HepG2 (cell line): Measurements from ENCODE around the gene CACNA1G. TPM values are rescaled to one million over a fixed set of nuclear protein-coding genes. Genes with fewer than 3 reads are reported as not detected.

Source experiments
- AHR ChIP-seq: IDR thresholded peaks from 2 replicates; pipeline ENCODE4 v1.6.1; 2018; ENCODE audit warnings: missing genetic modification reagents, missing compliant biosample characterization
- FOXA3 ChIP-seq: IDR thresholded peaks from 2 replicates; pipeline ENCODE4 v1.6.1; 2016; ENCODE audit warnings: missing genetic modification reagents, missing compliant biosample characterization
- FOXC1 ChIP-seq: sonication (generic); formaldehyde crosslinking; IDR thresholded peaks from 2 replicates; pipeline ENCODE4 v1.8.0; 2022; ENCODE audit warnings: mild to moderate bottlenecking, missing genetic modification reagents, borderline replicate concordance
- GPN1 ChIP-seq: sonication (generic); formaldehyde crosslinking; IDR thresholded peaks from 2 replicates; pipeline ENCODE4 v1.5.1; 2020; ENCODE audit warnings: missing genetic modification reagents, borderline replicate concordance
- MEF2D ChIP-seq: sonication (generic); formaldehyde crosslinking; IDR thresholded peaks from 2 replicates; pipeline ENCODE4 v1.5.1; 2020; ENCODE audit warnings: mild to moderate bottlenecking, missing genetic modification reagents
- MTA1 ChIP-seq: sonication (generic); formaldehyde crosslinking; IDR thresholded peaks from 2 replicates; pipeline ENCODE4 v1.4.0; 2020; ENCODE audit warnings: missing genetic modification reagents, mild to moderate bottlenecking, borderline replicate concordance
- MTF1 ChIP-seq: sonication (generic); formaldehyde crosslinking; IDR thresholded peaks from 2 replicates; pipeline ENCODE4 v1.5.0; 2020; ENCODE audit warnings: missing genetic modification reagents
- NCOA1 ChIP-seq: sonication (generic); formaldehyde crosslinking; IDR thresholded peaks from 2 replicates; pipeline ENCODE4 v1.9.0; 2021; ENCODE audit warnings: missing genetic modification reagents
- ONECUT2 ChIP-seq: sonication (generic); formaldehyde crosslinking; IDR thresholded peaks from 2 replicates; pipeline ENCODE4 v1.4.0; 2020; ENCODE audit warnings: missing genetic modification reagents
- RNF2 ChIP-seq: fragments of 450-650 bp; conservative IDR thresholded peaks from 2 replicates; pipeline ENCODE4 v1.6.1; 2016; ENCODE audit warnings: low read depth
- SNAI1 ChIP-seq: sonication (generic); formaldehyde crosslinking; IDR thresholded peaks from 2 replicates; pipeline ENCODE4 v1.5.0; 2020; ENCODE audit warnings: mild to moderate bottlenecking, missing genetic modification reagents, borderline replicate concordance
- ZBTB8A ChIP-seq: sonication (generic); formaldehyde crosslinking; IDR thresholded peaks from 2 replicates; pipeline ENCODE4 v1.4.0; 2020; ENCODE audit warnings: mild to moderate bottlenecking, low read depth, missing genetic modification reagents, borderline replicate concordance
- ZFYVE20 ChIP-seq: sonication (generic); formaldehyde crosslinking; IDR thresholded peaks from 2 replicates; pipeline ENCODE4 v1.8.0; 2023; ENCODE audit warnings: low read depth, mild to moderate bottlenecking, moderate library complexity, missing genetic modification reagents, borderline replicate concordance
- ZNF138 ChIP-seq: sonication (generic); formaldehyde crosslinking; IDR thresholded peaks from 2 replicates; pipeline ENCODE4 v1.5.0; 2020; ENCODE audit warnings: mild to moderate bottlenecking, low read depth, missing genetic modification reagents
- ZNF3 ChIP-seq: IDR thresholded peaks from 2 replicates; pipeline ENCODE4 v1.7.0; 2017; ENCODE audit warnings: inconsistent platforms
- ZNF468 ChIP-seq: sonication (generic); formaldehyde crosslinking; IDR thresholded peaks from 2 replicates; pipeline ENCODE4 v1.8.0; 2022; ENCODE audit warnings: mild to moderate bottlenecking, moderate library complexity, missing genetic modification reagents
- ZNF605 ChIP-seq: sonication (generic); formaldehyde crosslinking; IDR thresholded peaks from 2 replicates; pipeline ENCODE4 v1.8.0; 2022; ENCODE audit warnings: mild to moderate bottlenecking, missing genetic modification reagents
- ZNF614 ChIP-seq: IDR thresholded peaks from 2 replicates; pipeline ENCODE4 v1.6.1; 2018; ENCODE audit warnings: missing biosample characterization, missing genetic modification reagents, inconsistent platforms, borderline replicate concordance
- ZSCAN29 ChIP-seq: sonication (generic); formaldehyde crosslinking; conservative IDR thresholded peaks from 2 replicates; pipeline ENCODE4 v1.4.0; 2020; ENCODE audit warnings: mild to moderate bottlenecking, missing genetic modification reagents
- polyA plus RNA-seq, 8 experiments: library from polyadenylated mRNA; depleted of rRNA in 3 of 8; stranded (reverse) in 7 of 8; unstranded in 1 of 8; fragments of >200 nt; fragmentation: Illumina TruSeq in 4 of 8; extraction: Trizol in 4 of 8; gene quantifications; 2 replicates each; pipeline versions ENCODE4 v1.2.1 to v1.2.3, GENCODE V29; 2011 to 2016; ENCODE audit warnings: low read depth in 4 of 8, missing spikeins in 1 of 8, mixed read lengths in 1 of 8; ENCODE audit not compliant: insufficient read depth in 1 of 8
- total RNA-seq, 5 experiments: library from RNA; depleted of rRNA; stranded (reverse); fragments of >200 nt; fragmentation: Illumina TruSeq; extraction: Trizol; gene quantifications; 2 replicates each; pipeline ENCODE4 v1.2.3, GENCODE V29; 2016; ENCODE audit warnings: low read depth in 1 of 5
- TF ChIP-seq, protein P1 (sequence below), 2 experiments: sonication (generic) in 1 of 2; formaldehyde crosslinking in 1 of 2; IDR thresholded peaks; 2 replicates each; pipeline versions ENCODE4 v1.5.1 to v1.6.1; 2011 to 2020; ENCODE audit warnings: borderline replicate concordance in 1 of 2, low read depth in 1 of 2, low read length in 1 of 2, mild to moderate bottlenecking in 1 of 2, missing genetic modification reagents in 1 of 2, moderate library complexity in 1 of 2
- TF ChIP-seq, protein P2 (sequence below): sonication (generic); formaldehyde crosslinking; IDR thresholded peaks from 2 replicates; pipeline ENCODE4 v1.5.0; 2020; ENCODE audit warnings: mild to moderate bottlenecking, missing genetic modification reagents
- TF ChIP-seq, protein P3 (sequence below): sonication (generic); formaldehyde crosslinking; IDR thresholded peaks from 2 replicates; pipeline ENCODE4 v1.9.0; 2021; ENCODE audit warnings: missing genetic modification reagents, borderline replicate concordance

The CACNA1G gene
- total and polyA plus RNA-seq, 2 of the 13 experiments (the other 11 are each of a cell fraction or from before 2014, with no cell fraction given) = 0.02 TPM; not detected in 1

DNA sequence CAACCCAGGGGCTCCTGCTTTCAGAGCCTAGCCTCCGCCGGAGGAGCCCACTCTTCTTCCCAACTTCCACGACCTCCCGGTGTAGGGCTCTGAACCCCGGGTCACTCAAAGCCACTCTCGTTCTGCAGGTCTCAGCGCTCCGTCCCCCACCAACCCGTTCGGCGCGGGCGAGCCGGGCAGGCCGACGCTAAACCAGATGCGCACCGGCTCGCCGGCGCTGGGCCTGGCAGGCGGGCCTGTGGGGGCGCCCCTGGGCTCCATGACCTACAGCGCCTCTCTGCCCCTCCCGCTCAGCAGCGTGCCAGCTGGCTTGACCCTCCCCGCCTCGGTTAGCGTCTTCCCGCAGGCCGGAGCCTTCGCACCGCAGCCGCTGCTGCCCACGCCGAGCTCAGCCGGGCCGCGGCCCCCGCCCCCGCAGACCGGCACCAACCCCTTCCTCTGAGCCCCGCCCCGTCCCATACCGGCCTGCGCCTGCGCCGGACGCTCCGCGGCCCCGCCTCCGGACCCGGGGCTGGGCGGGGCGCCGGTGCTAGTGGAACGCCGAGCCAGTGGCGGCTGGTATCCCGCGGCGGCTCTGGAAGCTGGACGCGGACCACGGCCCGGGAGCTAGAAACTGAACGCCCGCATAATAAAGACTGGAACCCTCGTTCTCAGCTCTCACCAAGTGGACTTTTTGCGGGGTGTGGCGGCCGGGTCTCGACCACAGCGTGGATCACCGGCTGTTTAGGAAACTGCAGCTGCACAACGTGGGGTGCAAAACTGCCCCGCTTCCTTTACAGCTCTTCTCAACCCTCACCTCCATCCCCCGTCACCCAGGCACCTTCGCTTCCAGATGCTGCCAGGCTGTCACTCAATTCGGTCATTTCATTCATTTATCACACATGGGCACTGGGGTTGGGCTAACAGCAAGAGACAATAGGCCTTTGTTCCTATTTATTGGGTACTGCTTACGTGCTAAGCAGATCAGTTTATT, 18.5 kb upstream of the CACNA1G start (continued):
- no peak; the same call in 1 of the 2 replicates for TF ChIP-seq GPN1
- TF ChIP-seq MTA1 (CRISPR knock-in tag) = peak; percentile 67; the same call in 1 of the 2 replicates
- TF ChIP-seq FOXA3 (CRISPR knock-in tag) = no peak; the same call in 1 of the 2 replicates
- TF ChIP-seq, protein P1, sequence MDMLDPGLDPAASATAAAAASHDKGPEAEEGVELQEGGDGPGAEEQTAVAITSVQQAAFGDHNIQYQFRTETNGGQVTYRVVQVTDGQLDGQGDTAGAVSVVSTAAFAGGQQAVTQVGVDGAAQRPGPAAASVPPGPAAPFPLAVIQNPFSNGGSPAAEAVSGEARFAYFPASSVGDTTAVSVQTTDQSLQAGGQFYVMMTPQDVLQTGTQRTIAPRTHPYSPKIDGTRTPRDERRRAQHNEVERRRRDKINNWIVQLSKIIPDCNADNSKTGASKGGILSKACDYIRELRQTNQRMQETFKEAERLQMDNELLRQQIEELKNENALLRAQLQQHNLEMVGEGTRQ (IDR thresholded peaks at IDR 0.05; ENCODE audit: low read depth, low read length) = no peak
- TF ChIP-seq, protein P1 (CRISPR knock-in tag; IDR thresholded peaks at IDR 0.05; ENCODE audit: borderline replicate concordance) = no peak
- TF ChIP-seq SNAI1 (CRISPR knock-in tag) = no peak
- TF ChIP-seq FOXC1 (CRISPR knock-in tag) = no peak
- TF ChIP-seq, protein P2, sequence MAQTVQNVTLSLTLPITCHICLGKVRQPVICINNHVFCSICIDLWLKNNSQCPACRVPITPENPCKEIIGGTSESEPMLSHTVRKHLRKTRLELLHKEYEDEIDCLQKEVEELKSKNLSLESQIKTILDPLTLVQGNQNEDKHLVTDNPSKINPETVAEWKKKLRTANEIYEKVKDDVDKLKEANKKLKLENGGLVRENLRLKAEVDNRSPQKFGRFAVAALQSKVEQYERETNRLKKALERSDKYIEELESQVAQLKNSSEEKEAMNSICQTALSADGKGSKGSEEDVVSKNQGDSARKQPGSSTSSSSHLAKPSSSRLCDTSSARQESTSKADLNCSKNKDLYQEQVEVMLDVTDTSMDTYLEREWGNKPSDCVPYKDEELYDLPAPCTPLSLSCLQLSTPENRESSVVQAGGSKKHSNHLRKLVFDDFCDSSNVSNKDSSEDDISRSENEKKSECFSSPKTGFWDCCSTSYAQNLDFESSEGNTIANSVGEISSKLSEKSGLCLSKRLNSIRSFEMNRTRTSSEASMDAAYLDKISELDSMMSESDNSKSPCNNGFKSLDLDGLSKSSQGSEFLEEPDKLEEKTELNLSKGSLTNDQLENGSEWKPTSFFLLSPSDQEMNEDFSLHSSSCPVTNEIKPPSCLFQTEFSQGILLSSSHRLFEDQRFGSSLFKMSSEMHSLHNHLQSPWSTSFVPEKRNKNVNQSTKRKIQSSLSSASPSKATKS (CRISPR knock-in tag) = no peak
- no peak for TF ChIP-seq MTF1
- TF ChIP-seq ZNF605 (CRISPR knock-in tag) = peak; percentile 69; the same call in 1 of the 2 replicates
- TF ChIP-seq ZNF3 (CRISPR knock-in tag) = no peak
- TF ChIP-seq RNF2 = peak; percentile 76; the same call in 1 of the 2 replicates
- no peak for TF ChIP-seq AHR (CRISPR knock-in tag)
- TF ChIP-seq, protein P3, sequence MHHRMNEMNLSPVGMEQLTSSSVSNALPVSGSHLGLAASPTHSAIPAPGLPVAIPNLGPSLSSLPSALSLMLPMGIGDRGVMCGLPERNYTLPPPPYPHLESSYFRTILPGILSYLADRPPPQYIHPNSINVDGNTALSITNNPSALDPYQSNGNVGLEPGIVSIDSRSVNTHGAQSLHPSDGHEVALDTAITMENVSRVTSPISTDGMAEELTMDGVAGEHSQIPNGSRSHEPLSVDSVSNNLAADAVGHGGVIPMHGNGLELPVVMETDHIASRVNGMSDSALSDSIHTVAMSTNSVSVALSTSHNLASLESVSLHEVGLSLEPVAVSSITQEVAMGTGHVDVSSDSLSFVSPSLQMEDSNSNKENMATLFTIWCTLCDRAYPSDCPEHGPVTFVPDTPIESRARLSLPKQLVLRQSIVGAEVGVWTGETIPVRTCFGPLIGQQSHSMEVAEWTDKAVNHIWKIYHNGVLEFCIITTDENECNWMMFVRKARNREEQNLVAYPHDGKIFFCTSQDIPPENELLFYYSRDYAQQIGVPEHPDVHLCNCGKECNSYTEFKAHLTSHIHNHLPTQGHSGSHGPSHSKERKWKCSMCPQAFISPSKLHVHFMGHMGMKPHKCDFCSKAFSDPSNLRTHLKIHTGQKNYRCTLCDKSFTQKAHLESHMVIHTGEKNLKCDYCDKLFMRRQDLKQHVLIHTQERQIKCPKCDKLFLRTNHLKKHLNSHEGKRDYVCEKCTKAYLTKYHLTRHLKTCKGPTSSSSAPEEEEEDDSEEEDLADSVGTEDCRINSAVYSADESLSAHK (CRISPR knock-in tag) = no peak
- TF ChIP-seq MEF2D (CRISPR knock-in tag) = no peak
- no peak; the same call in 1 of the 2 replicates for TF ChIP-seq ZBTB8A (CRISPR knock-in tag)
- TF ChIP-seq ZNF138 (CRISPR knock-in tag) = 0 out of 2 replicates have a peak, but pooled peaks have one; percentile 85
- TF ChIP-seq ZNF468 (CRISPR knock-in tag) = peak; percentile 87; the same call in 1 of the 2 replicates
- no peak for TF ChIP-seq NCOA1
- no peak; the same call in 1 of the 2 replicates for TF ChIP-seq ZSCAN29 (CRISPR knock-in tag)
- TF ChIP-seq ZFYVE20 (CRISPR knock-in tag) = no peak
- no peak for TF ChIP-seq ONECUT2
- no peak for TF ChIP-seq ZNF614 (CRISPR knock-in tag)
